PC-9 (cell line): ENCODE data around the gene EFHC1.

ENCODE experiments used
- CTCF ChIP-seq: fragments of 200-600 bp; sonication (generic); conservative IDR thresholded peaks from 2 replicates; pipeline ENCODE4 v1.6.1; 2017; ENCODE audit warnings: mixed run types, antibody characterized with exemption, mild to moderate bottlenecking, moderate library complexity
- EZH2 ChIP-seq: fragments of 200-600 bp; sonication (generic); IDR thresholded peaks from 2 replicates; pipeline ENCODE4 v1.8.0; 2017; ENCODE audit warnings: antibody characterized with exemption, low read depth

- TF ChIP-seq EZH2 (no peak), CTCF (no peak)
Observed at GRCh38 chr6:52516269-52516668, 96.1 kb downstream of the EFHC1 start.
